Measurements from ENCODE around the gene CCR5AS.
"Not testable (repeated sequence)": the region's sequence is repeated elsewhere in the genome, so short reads cannot be mapped to it uniquely, and the experiment has no call there.

The CCR5AS gene

DNA sequence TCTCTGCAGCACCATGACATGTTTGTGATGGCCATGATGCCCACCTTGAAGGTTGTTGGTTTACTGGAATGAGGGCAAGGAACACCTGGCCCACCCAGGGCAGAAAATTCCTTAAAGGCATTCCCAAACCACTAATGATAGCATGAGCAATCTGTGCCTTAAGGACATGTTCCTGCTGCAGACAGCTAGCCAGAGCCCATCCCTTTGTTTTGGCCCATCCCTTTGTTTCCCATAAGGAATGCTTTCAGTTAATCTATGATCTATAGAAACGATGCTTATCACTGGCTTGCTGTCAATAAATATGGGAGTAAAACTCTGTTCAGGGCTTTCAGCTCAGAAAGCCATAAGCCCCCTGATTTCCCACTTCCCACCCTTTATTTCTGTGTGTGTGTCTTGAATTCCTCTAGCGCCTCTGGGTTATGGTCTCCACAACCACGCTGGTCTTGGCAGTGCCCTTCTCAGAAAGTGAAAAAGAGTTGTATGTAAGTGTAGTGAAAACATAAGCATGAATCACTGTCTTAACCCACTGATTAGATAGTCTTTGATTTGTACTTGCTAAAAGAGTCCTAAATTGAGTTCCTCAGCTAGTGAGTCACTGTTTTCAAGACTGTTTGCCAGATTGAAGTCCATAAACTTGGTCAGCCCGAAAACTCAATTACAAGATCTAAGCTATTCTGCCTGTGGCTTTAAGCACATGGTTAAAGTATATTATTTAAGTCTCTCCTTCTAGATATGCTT, 72.0 kb downstream of the CCR5AS start:
- TF ChIP-seq, protein P1, sequence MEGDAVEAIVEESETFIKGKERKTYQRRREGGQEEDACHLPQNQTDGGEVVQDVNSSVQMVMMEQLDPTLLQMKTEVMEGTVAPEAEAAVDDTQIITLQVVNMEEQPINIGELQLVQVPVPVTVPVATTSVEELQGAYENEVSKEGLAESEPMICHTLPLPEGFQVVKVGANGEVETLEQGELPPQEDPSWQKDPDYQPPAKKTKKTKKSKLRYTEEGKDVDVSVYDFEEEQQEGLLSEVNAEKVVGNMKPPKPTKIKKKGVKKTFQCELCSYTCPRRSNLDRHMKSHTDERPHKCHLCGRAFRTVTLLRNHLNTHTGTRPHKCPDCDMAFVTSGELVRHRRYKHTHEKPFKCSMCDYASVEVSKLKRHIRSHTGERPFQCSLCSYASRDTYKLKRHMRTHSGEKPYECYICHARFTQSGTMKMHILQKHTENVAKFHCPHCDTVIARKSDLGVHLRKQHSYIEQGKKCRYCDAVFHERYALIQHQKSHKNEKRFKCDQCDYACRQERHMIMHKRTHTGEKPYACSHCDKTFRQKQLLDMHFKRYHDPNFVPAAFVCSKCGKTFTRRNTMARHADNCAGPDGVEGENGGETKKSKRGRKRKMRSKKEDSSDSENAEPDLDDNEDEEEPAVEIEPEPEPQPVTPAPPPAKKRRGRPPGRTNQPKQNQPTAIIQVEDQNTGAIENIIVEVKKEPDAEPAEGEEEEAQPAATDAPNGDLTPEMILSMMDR (IDR thresholded peaks at IDR 0.05; ENCODE audit: low read depth, low read length, missing control alignments), result no peak
- DNase-seq (ENCODE audit: extremely low read depth, low read depth), result no peak
- H3K4me3 ChIP-seq (replicated peaks; ENCODE audit: low read depth, low read length), result no peak overlapping the region

DNA sequence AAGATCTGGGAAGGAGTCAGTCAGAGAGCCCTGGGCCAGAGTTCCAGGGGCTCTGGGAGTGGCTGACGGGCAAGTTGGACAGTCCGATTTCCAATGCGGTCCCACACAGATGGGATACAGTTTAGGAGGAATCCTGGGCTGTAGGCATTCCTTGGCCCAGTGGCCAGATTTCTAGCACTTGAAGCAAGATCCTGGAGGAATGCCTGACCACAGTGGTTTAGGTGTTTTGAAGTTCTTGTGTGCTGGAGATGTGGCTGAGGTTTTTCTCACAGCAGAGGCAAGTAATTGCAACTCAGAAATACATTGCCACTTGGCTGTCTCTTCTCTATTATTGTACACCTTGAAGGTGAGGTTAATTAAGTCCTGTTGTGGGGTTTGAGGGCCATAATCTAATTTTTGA, 76.2 kb downstream of the CCR5AS start:
- H3K4me3 ChIP-seq (replicated peaks; ENCODE audit: low read depth, low read length); DNase-seq (ENCODE audit: extremely low read depth, low read depth): not testable (repeated sequence)

DNA sequence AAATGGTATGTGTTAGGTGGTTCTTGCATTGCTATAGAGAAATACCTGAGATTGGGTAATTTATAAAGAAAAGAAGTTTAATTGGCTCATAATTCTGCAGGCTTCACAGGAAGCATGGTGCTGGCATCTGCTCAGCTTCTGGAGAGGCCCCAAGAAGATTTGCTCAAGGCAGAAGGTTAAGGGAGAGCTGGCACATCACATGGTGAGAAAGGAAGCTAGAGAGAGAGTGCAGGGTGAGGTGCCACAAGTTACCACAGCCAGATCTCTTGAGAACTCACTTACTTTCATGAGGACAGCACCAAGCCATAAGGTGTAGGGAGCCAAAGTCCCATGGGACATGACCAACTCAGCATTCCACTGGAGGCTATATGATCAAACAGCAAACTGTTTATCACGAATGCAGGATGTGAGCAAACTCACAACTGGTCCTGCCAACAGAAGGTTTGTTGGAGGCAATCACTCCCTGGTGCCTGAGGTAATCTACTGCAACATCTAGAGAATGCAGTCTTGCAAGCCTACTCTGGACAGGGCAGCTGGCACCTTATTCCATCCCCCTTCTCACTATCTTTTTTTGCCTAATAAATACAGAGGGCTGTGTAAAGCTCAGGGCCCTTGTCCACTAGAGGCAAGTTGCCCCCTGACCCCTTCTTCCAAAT, 81.1 kb downstream of the CCR5AS start:
- H3K4me3 ChIP-seq (replicated peaks; ENCODE audit: low read depth, low read length), result no peak overlapping the region
- no peak for DNase-seq (ENCODE audit: extremely low read depth, low read depth)
- TF ChIP-seq, protein P1 (IDR thresholded peaks at IDR 0.05; ENCODE audit: low read depth, low read length, missing control alignments), result no peak

DNA sequence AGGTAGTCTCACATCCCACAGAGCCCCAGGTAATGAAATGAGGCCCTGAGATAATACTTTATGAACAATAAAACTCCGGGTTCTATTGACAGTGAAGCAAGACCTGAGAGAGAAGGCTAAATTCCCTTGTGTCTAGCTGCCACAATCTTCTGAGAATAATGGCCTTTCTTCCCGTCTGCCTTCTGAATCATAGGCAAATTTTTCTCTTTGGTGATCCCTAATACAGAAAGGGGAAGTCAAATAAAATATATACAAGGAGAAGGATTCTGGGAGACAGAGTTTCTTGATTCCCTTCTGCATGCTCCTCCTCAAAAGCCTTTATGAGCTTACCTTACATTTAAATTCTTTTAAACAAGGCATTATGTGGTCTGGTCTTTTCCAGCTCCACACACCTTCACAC, 82.8 kb downstream of the CCR5AS start:
- DNase-seq (ENCODE audit: extremely low read depth, low read depth), result no peak

DNA sequence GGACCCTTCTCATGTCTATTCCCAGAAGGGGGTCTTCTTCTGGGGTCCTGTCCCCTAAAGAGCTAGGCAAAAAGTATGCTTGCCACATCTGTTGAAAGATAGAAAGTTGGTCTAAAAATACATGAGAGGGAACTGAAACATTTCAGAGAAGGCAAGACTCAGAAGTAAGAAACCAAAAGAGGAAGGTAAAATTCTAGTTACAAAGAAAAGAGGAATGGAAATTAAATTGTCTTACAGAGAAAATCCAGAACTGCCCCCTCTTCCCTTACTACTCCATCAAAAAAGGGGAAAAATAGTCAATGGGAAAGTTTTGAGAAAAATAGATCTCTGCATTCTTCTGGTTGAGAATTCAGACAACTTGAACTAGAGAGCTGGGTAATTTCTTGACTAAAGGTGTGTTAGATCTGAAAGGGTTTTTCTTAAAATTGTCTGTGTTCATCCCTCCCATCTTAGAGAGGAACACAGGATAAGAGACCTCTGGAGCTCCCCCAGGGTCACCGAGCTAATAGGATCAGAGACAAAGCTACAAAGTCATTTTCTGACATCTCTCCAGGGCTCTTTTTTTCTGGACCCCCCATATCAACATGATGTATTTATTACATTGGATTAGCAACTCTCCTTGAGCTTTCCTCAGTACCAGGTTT, 85.3 kb downstream of the CCR5AS start:
- no peak for DNase-seq (ENCODE audit: extremely low read depth, low read depth)
- TF ChIP-seq, protein P1 (IDR thresholded peaks at IDR 0.05; ENCODE audit: low read depth, low read length, missing control alignments), result no peak
- no peak overlapping the region for H3K4me3 ChIP-seq (replicated peaks; ENCODE audit: low read depth, low read length)

More for the DNA sequence above, 82.8 kb downstream of the CCR5AS start:
- TF ChIP-seq, protein P1 (IDR thresholded peaks at IDR 0.05; ENCODE audit: low read depth, low read length, missing control alignments), result no peak
- no peak overlapping the region for H3K4me3 ChIP-seq (replicated peaks; ENCODE audit: low read depth, low read length)

DNA sequence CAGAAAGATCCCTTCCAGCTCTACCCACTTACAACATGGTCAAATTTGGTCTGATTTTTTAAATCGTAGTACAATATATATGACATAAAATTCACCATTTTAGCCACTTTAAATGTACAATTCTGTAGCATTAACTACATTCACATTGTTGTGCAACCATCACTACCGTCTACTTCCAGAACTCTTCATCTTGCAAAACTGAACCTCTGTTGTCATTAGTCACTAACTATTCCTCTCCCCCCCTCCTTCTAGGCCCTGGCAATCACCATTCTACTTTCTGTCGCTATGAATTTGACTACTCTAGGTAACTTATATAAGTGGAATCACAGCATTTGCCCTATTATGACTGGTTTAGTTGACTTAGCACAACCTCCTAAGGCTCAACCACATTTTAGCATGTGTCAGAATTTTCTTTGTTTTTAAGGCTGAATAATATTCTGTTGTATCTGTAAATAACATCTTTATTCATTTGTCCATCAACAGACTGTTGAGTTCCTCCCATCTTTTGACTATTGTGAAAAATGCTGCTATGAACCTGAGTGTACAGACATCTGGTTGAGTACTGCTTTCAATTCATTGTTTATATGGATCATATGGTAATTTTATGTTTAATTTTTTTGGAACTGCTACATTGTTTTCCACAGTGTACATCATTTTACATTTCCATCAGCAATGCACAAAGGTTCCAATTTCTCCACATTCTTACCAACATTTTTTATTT, 88.5 kb downstream of the CCR5AS start:
- TF ChIP-seq, protein P1 (IDR thresholded peaks at IDR 0.05; ENCODE audit: low read depth, low read length, missing control alignments), result no peak
- DNase-seq (ENCODE audit: extremely low read depth, low read depth), result no peak
- no peak overlapping the region for H3K4me3 ChIP-seq (replicated peaks; ENCODE audit: low read depth, low read length)

DNA sequence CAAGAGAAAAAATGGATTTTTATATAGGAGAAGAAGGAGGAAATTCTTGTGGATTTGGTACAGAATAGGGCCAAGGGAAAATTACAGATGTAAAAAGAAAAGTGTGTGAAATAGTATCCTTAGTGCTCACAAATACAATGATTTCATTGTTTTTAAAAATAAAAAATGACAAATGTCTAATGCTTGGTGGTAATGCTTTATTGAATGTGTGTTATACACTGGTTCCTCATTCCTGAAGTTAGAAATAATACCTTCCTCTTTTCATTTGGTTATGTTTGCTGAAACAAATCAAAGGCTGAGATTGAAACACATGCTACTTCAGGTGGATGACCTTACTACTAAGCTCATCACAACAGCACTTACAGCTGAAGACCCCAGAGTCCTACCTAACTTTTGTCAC, 90.7 kb downstream of the CCR5AS start:
- H3K4me3 ChIP-seq (replicated peaks; ENCODE audit: low read depth, low read length), result no peak overlapping the region
- DNase-seq (ENCODE audit: extremely low read depth, low read depth), result no peak
- TF ChIP-seq, protein P1 (IDR thresholded peaks at IDR 0.05; ENCODE audit: low read depth, low read length, missing control alignments), result no peak
